Fibroblast of villous mesenchyme (primary cell): Measurements from ENCODE around the gene AGBL4. TPM values are rescaled to one million over a fixed set of nuclear protein-coding genes. Genes with fewer than 3 reads are reported as not detected.

Experiments used
- DNase-seq: peaks from one replicate; pipeline ENCODE4 v3.0.0-alpha.2; 2010; ENCODE audit warnings: low read depth
- H3K4me3 ChIP-seq: 2 replicates; pipeline ENCODE4 v1.5.1; 2011; ENCODE audit warnings: low read depth, mild to moderate bottlenecking, low read length
- small RNA-seq: library from RNA; depleted of rRNA; stranded (forward); fragments of <200 nt; gene quantifications from one replicate; pipeline ENCODE3, GENCODE V24; 2012
- total RNA-seq: library from RNA; depleted of rRNA; stranded (reverse); fragments of >200 nt; gene quantifications from 2 replicates; pipeline ENCODE4 v1.2.3, GENCODE V29; 2012
- TF ChIP-seq, protein P1 (sequence below): IDR thresholded peaks from 2 replicates; pipeline ENCODE4 v1.5.1; 2012; ENCODE audit warnings: low read depth, mild to moderate bottlenecking, low read length; ENCODE audit not compliant: insufficient read depth

Gene AGBL4
- total RNA-seq, 1 donor, result not detected

DNA sequence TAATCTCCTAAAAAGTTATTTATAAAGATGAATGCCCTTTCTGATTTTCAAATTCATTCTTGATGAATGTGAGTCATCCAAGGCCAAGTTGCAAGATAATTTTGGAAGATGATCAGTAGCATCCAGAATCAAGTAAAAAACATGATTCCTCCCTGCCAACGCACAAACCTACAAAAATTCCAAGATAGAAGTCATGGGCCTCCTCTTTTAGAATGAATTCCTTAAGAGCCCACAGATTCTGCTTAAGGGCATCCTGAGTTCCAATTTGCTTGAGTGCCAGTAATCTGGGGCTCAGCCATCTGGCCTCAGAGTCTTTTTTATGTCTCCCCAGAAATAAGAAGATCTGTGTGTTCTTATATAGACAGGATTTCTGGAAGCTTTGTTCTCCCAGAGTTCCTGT is 1528.6 kb downstream of the AGBL4 start:
- TF ChIP-seq, protein P1, sequence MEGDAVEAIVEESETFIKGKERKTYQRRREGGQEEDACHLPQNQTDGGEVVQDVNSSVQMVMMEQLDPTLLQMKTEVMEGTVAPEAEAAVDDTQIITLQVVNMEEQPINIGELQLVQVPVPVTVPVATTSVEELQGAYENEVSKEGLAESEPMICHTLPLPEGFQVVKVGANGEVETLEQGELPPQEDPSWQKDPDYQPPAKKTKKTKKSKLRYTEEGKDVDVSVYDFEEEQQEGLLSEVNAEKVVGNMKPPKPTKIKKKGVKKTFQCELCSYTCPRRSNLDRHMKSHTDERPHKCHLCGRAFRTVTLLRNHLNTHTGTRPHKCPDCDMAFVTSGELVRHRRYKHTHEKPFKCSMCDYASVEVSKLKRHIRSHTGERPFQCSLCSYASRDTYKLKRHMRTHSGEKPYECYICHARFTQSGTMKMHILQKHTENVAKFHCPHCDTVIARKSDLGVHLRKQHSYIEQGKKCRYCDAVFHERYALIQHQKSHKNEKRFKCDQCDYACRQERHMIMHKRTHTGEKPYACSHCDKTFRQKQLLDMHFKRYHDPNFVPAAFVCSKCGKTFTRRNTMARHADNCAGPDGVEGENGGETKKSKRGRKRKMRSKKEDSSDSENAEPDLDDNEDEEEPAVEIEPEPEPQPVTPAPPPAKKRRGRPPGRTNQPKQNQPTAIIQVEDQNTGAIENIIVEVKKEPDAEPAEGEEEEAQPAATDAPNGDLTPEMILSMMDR, result no peak
- no peak overlapping the region for H3K4me3 ChIP-seq
- DNase-seq, result no peak

DNA sequence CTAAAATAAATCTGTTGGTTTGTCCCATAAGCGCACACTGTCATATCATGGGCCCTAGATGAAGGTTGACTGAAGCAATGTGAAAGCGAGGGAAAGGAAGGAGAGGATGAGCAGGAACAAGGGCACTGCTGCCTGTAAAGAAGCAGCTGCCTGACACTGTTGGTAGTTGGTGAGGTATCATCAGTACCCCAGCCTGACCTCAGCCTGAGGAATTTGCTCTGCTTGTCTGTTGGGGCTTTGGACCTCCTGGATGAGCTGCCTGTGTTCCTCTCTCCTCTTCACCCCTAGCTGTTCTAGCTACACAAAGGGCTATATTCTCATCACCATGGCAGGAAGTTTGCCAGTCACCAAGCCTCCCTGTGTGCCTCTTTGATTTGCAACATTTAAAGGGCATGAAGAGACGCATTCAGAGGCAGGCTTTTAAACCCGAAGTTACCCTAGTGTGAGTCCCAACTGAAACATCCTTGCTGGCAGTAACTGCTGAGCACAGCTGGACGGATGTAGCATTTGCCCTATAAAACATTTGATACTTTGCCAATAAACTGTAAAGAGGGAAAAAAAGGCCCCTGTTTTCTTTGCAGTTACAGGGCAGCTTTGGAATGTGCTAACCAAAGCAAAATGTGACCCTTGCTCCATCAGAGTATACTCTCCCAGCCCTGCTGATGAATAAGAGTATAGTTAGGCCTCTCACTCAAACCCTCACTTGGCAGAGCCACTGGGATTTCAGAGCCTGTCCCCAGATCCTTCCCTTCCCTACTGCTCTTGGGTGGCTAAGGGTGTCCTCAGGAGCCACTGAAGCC is 1529.6 kb downstream of the AGBL4 start:
- peak; percentile 90 for DNase-seq
- H3K4me3 ChIP-seq, result no peak overlapping the region
- TF ChIP-seq, protein P1, result no peak

DNA sequence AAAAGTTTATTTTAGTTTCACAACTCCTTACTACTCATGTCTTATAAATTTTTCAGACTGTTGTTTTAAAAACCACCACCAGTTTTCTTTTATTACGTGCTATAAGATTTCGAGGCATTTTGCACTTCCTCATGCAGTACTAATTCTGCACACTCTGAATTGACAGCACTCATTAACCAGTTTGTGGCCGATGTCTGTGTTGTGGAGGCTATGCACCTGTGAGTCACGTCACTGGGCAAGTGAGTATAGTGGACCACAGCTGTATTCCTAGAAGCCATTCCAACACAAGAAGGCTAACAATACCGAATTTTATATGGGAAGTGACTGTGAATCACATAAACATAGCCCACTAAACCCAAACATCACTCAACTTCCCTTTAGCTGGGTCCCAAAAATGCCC is 1530.7 kb downstream of the AGBL4 start:
- no peak for DNase-seq
- no peak overlapping the region for H3K4me3 ChIP-seq

DNA sequence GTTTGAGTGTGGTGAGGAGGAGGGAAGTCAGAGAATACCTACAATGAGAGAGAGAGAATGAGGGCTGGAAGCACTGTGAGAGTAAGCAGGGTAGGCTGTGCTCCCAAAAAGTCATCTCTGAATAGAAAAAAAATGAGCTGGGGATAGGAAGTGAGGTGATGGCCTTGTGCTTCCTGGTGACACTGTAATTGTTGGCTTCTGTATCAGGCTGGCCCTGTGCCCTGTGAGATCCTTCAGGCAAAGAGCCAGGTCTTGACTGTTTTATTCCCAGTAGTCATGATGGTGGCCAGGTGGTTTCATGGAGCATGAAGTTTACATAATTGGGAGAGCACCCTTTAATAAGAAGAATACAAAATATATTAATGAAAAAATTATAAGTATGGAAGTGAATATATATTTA is 1531.4 kb downstream of the AGBL4 start:
- no peak overlapping the region for H3K4me3 ChIP-seq
- TF ChIP-seq, protein P1, result no peak
- no peak for DNase-seq

More for the DNA sequence above, 1530.7 kb downstream of the AGBL4 start:
- TF ChIP-seq, protein P1, result no peak

DNA sequence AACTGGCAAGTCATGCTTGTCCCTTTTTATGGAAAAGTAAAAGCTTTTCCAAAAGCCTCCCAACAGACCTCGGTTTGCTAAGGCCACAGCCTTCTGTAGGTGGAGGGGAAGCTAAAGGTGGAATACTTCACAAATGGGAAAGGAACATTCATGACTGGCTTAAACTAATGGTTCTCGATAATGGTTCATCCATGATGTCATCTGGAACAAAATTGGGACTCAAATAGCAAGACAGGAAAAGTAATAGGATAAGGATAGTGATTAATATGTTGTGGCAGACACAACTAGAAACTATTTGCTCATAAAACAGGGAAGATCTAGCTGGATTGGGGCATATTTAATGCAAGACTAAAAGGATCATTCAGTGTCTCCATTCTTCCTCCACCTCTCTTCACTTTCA is 1535.0 kb downstream of the AGBL4 start:
- TF ChIP-seq, protein P1, result no peak
- no peak for DNase-seq
- H3K4me3 ChIP-seq, result no peak overlapping the region

Small RNA genes within 50 kb of the gene (small RNA-seq; reads per million reads assigned to genes)
- not detected for gene AL390023.1

Other genes starting within 250 kb of the AGBL4 start
- gene ELAVL4, start 85.0 kb upstream of the AGBL4 start, total RNA-seq, result not detected in 2 replicates